Prostate gland (tissue), 2 donors: ENCODE results near the gene FOSL2. TPM values are rescaled to one million over a fixed set of nuclear protein-coding genes. Genes with fewer than 3 reads are reported as not detected.
A peak's percentile ranks its signal among the peaks of the same experiment; 100 is the strongest.

Experiments
- DNase-seq: peaks from one replicate; pipeline ENCODE4 v3.0.0-alpha.2; 2019; ENCODE audit warnings: low spot score
- H3K27ac ChIP-seq, 2 donors: fragments of 200-600 bp; sonication (generic); 2 replicates each; pipeline ENCODE4 v1.5.1; 2017 to 2019
- H3K27me3 ChIP-seq: fragments of 200-600 bp; sonication (generic); replicated peaks from 2 replicates; pipeline ENCODE4 v1.5.1; 2019; ENCODE audit not compliant: insufficient read depth
- H3K36me3 ChIP-seq, 2 donors: fragments of 200-600 bp; sonication (generic); 1 replicate in 1 of 2; 2 replicates in 1 of 2; pipeline versions ENCODE4 v1.5.1 to v1.8.1; 2017 to 2019
- H3K4me1 ChIP-seq: fragments of 200-600 bp; sonication (generic); replicated peaks from 2 replicates; pipeline ENCODE4 v1.5.1; 2019
- H3K4me3 ChIP-seq, 2 donors: fragments of 200-600 bp; sonication (generic); 2 replicates each; pipeline ENCODE4 v1.5.1; 2017 to 2019
- H3K9me3 ChIP-seq: fragments of 200-600 bp; sonication (generic); 2 replicates; pipeline ENCODE4 v1.5.1; 2017
- POLR2A ChIP-seq: fragments of 450-650 bp; IDR thresholded peaks from one replicate; pipeline ENCODE4 v1.6.1; 2016; ENCODE audit warnings: antibody characterized with exemption, mild to moderate bottlenecking
- POLR2AphosphoS5 ChIP-seq: sonication (generic); formaldehyde crosslinking; IDR thresholded peaks from one replicate; pipeline ENCODE4 v1.6.1; 2017; ENCODE audit warnings: antibody characterized with exemption
- WGBS: methylation state at CpG from one replicate; pipeline ENCODE4 v1.1.5; 2018; 5-methylcytosine and 5-hydroxymethylcytosine counted together
- intact Hi-C: fragments of 100-400 bp; cut with DNase I; formaldehyde crosslinking; loops from one replicate; pipeline ENCODE4 v1.14.2; 2022
- total RNA-seq, 2 donors: library from RNA; depleted of rRNA; stranded (reverse); fragments of >200 nt; gene quantifications; one replicate each; pipeline ENCODE4 v1.1.0, GENCODE V29; 2016
- TF ChIP-seq, protein P1 (sequence below), 4 experiments: fragments of 200-600 bp in 2 of 4; fragments of 450-650 bp in 2 of 4; sonication (generic) in 2 of 4; IDR thresholded peaks; 1 replicate in 3 of 4; 2 replicates in 1 of 4; pipeline ENCODE4 v1.5.1; 2016 to 2019; ENCODE audit warnings: antibody characterized with exemption in 4 of 4, mild to moderate bottlenecking in 2 of 4, moderate library complexity in 2 of 4

The FOSL2 gene
- total RNA-seq, 2 donors from 2014 or later: 57.4 to 94.2 TPM

- DNase-seq: no peak
- intact Hi-C loops: no loop called here
- H3K4me1 ChIP-seq: no peaks in the 10 kb centered on the region
- 77% methylated on average over 8 of the region's 8 CpGs for WGBS
- no peaks in the 10 kb centered on the region for H3K27me3 ChIP-seq
- H3K36me3 ChIP-seq: peaks cover 34 to 54% of the 10 kb centered on the region in 2 donors
- peak overlapping the region in 1 of 2 donors; percentile 4 for H3K27ac ChIP-seq
- H3K4me3 ChIP-seq: no peak overlapping the region
- H3K9me3 ChIP-seq: no peaks in the 10 kb centered on the region
- TF ChIP-seq POLR2AphosphoS5: no peak
- no peak for TF ChIP-seq POLR2A
- TF ChIP-seq, protein P1, sequence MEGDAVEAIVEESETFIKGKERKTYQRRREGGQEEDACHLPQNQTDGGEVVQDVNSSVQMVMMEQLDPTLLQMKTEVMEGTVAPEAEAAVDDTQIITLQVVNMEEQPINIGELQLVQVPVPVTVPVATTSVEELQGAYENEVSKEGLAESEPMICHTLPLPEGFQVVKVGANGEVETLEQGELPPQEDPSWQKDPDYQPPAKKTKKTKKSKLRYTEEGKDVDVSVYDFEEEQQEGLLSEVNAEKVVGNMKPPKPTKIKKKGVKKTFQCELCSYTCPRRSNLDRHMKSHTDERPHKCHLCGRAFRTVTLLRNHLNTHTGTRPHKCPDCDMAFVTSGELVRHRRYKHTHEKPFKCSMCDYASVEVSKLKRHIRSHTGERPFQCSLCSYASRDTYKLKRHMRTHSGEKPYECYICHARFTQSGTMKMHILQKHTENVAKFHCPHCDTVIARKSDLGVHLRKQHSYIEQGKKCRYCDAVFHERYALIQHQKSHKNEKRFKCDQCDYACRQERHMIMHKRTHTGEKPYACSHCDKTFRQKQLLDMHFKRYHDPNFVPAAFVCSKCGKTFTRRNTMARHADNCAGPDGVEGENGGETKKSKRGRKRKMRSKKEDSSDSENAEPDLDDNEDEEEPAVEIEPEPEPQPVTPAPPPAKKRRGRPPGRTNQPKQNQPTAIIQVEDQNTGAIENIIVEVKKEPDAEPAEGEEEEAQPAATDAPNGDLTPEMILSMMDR (IDR thresholded peaks at IDR 0.05): no peak
Measured at GRCh38 chr2:28407131-28407975, 14.7 kb downstream of the FOSL2 start.

DNA sequence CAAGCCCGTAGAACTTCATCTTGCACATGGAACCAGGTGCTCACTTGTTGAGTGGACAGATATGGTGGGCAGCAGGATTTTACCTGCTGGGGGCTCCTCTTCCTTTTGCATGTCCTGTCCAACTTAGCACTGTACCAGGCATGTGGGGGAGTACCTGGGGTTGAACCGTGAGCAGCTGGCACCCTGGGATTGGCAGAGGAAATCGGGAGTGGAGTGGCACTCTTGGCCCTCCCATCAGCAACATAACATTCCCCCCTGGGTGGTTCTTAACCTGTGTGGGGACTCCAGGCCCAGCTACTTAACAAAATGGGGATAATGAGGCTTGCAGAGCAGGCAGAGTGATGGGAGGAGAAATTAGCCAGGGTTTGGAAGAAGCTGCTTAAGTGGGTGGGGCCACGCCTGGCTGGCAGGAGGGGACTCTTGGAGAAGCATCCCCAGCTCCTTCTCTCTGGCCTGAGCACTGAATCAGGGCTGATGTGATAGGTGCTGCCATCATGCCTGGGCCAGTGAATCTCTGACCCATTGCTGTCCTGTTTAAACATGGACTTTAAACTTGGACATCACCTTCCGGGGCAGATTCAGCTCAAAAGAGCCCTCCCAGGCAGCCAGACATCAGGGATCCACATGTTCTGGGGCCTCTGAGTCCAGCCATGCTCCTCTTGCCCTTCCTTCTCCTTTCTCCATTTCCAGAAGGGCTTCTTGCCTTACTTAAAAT, 15.5 kb downstream of the FOSL2 start:
- Histone ChIP-seq H3K36me3 (peaks cover 40 to 61% of the 10 kb centered on the region in 2 donors), H3K9me3 (no peaks in the 10 kb centered on the region), H3K27ac (no peak overlapping the region), H3K27me3 (no peaks in the 10 kb centered on the region), H3K4me1 (no peaks in the 10 kb centered on the region), H3K4me3 (no peak overlapping the region)
- TF ChIP-seq, protein P1 (IDR thresholded peaks at IDR 0.05): no peak
- TF ChIP-seq POLR2A (no peak), POLR2AphosphoS5 (no peak)
- no peak for DNase-seq
- intact Hi-C loops: no loop called here
- 73% methylated on average over 5 of the region's 5 CpGs for WGBS

DNA sequence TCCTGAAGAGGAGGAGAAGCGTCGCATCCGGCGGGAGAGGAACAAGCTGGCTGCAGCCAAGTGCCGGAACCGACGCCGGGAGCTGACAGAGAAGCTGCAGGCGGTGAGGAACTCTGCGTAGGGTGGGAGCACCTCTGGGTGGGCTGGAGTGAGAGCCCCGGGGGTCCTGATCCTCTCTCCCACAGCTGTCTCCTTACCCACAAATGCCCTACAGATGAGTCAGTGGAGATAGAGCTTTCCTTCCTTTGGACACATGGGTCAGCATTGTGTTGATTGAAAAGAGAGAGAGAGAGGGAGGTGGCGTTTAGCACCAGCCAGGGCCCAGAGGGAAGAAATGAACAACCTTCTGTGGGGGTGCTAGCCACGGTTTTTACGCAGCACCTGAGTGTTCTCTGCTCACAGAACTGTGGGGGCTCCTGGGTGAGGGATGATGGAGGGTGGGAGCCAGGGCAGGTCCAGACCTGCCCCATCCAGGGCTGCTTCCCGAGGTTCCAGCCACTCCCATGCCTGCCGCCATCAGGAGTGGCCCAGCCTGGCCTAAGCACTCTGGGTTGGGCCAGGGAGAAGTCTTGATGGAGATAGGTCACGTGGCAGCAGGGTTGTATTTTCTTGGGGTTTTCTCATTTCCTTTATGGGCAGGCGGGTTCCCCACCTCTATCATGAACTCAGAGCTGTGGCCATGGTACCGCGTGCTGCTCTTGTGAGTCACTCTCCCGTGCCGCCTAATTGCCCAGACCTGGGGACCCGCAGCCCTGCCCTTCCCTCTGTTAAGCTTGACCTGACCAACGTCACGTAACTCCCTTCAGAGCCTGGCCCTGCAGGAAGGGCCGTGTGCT, 16.3 kb downstream of the FOSL2 start:
- H3K4me1 ChIP-seq: no peaks in the 10 kb centered on the region
- H3K27me3 ChIP-seq: no peaks in the 10 kb centered on the region
- no peaks in the 10 kb centered on the region for H3K9me3 ChIP-seq
- no peak for DNase-seq
- H3K4me3 ChIP-seq: no peak overlapping the region
- peaks cover 42 to 64% of the 10 kb centered on the region in 2 donors for H3K36me3 ChIP-seq
- no peak overlapping the region for H3K27ac ChIP-seq
- 78% methylated on average over 26 of the region's 26 CpGs for WGBS
- intact Hi-C loops: no loop called here
- TF ChIP-seq POLR2AphosphoS5: no peak
- no peak for TF ChIP-seq POLR2A
- TF ChIP-seq, protein P1 (IDR thresholded peaks at IDR 0.05): no peak

- DNase-seq: no peak
- Histone ChIP-seq H3K27me3 (no peaks in the 10 kb centered on the region), H3K36me3 (peaks cover 31 to 56% of the 10 kb centered on the region in 2 donors), H3K4me1 (peaks cover 6% of the 10 kb centered on the region), H3K27ac (no peak overlapping the region), H3K4me3 (no peak overlapping the region), H3K9me3 (no peaks in the 10 kb centered on the region)
- 94% methylated on average over 5 of the region's 5 CpGs for WGBS
- intact Hi-C loops: no loop called here
- no peak for TF ChIP-seq POLR2A
Measured at GRCh38 chr2:28411166-28411755, 18.6 kb downstream of the FOSL2 start.
